Vagina (tissue), 2 donors: ENCODE data around the gene FLYWCH1. TPM values are rescaled to one million over a fixed set of nuclear protein-coding genes. Genes with fewer than 3 reads are reported as not detected.

ENCODE experiments used
- DNase-seq, 2 donors: peaks; one replicate each; pipeline ENCODE4 v3.0.0-alpha.2; 2017; ENCODE audit errors: extremely low spot score in 2 of 2
- H3K27ac ChIP-seq: fragments of 200-600 bp; sonication (generic); one replicate; pipeline ENCODE4 v1.5.1; 2019
- H3K27me3 ChIP-seq: fragments of 200-600 bp; sonication (generic); one replicate; pipeline ENCODE4 v1.5.1; 2019
- H3K36me3 ChIP-seq, 2 donors: fragments of 200-600 bp; sonication (generic); one replicate each; pipeline ENCODE4 v1.5.1; 2017 to 2019
- H3K4me1 ChIP-seq: fragments of 200-600 bp; sonication (generic); one replicate; pipeline ENCODE4 v1.5.1; 2019
- H3K4me3 ChIP-seq, 2 donors: fragments of 200-600 bp; sonication (generic); 1 replicate in 1 of 2; 2 replicates in 1 of 2; pipeline ENCODE4 v1.5.1; 2016 to 2019
- H3K9me3 ChIP-seq: fragments of 200-600 bp; sonication (generic); one replicate; pipeline ENCODE4 v1.5.1; 2019
- CTCF ChIP-seq, 3 experiments: fragments of 450-650 bp in 2 of 3; fragments of 200-600 bp in 1 of 3; sonication (generic) in 1 of 3; IDR thresholded peaks; one replicate each; pipeline ENCODE4 v1.5.1; 2017 to 2019; ENCODE audit warnings: antibody characterized with exemption in 3 of 3, mild to moderate bottlenecking in 2 of 3, moderate library complexity in 2 of 3
- POLR2A ChIP-seq, 2 donors: fragments of 450-650 bp; IDR thresholded peaks; one replicate each; pipeline ENCODE4 v1.6.1; 2017; ENCODE audit warnings: antibody characterized with exemption in 2 of 2, mild to moderate bottlenecking in 2 of 2, moderate library complexity in 2 of 2
- POLR2AphosphoS5 ChIP-seq, 2 donors: sonication (generic); formaldehyde crosslinking; IDR thresholded peaks; one replicate each; pipeline ENCODE4 v1.9.0; 2017; ENCODE audit warnings: antibody characterized with exemption in 2 of 2, mild to moderate bottlenecking in 2 of 2, low read depth in 1 of 2; ENCODE audit not compliant: insufficient read depth in 1 of 2
- intact Hi-C: fragments of 100-400 bp; cut with DNase I; formaldehyde crosslinking; loops from one replicate; pipeline ENCODE4 v1.15.1; 2023
- total RNA-seq: library from RNA; depleted of rRNA; stranded (reverse); fragments of >200 nt; gene quantifications from one replicate; pipeline ENCODE4 v1.2.3, GENCODE V29; 2016

FLYWCH1 gene
- total RNA-seq, 1 donor from 2014 or later, result 32.9 TPM

- DNase-seq, result no peak
- Histone ChIP-seq H3K9me3 (no peaks in the 10 kb centered on the region), H3K4me3 (no peak overlapping the region), H3K4me1 (peaks cover 21% of the 10 kb centered on the region), H3K27me3 (no peaks in the 10 kb centered on the region), H3K36me3 (no peaks in the 10 kb centered on the region), H3K27ac (no peak overlapping the region)
- no peak for TF ChIP-seq CTCF (IDR thresholded peaks at IDR 0.05)
- TF ChIP-seq POLR2AphosphoS5 (IDR thresholded peaks at IDR 0.05; ENCODE audit: insufficient read depth in 1 of 2, low read depth in 1 of 2), result no peak
- no peak for TF ChIP-seq POLR2A (IDR thresholded peaks at IDR 0.05)
- intact Hi-C loops, result no loop called here
These were observed 76.9 kb downstream of the FLYWCH1 start for GRCh38 chr16:2988590-2989099.

GRCh38 chr16:2990891-2991290 lies 79.2 kb downstream of the FLYWCH1 start:
- no peaks in the 10 kb centered on the region for H3K27me3 ChIP-seq
- DNase-seq, result no peak
- no peaks in the 10 kb centered on the region for H3K9me3 ChIP-seq
- TF ChIP-seq POLR2AphosphoS5 (IDR thresholded peaks at IDR 0.05; ENCODE audit: insufficient read depth in 1 of 2, low read depth in 1 of 2) (no peak), CTCF (IDR thresholded peaks at IDR 0.05) (no peak), POLR2A (IDR thresholded peaks at IDR 0.05) (no peak)
- peaks cover 9% of the 10 kb centered on the region for H3K4me1 ChIP-seq
- no peak overlapping the region for H3K27ac ChIP-seq
- intact Hi-C loops, result no loop called here
- no peaks in the 10 kb centered on the region for H3K36me3 ChIP-seq
- no peak overlapping the region for H3K4me3 ChIP-seq

- no peaks in the 10 kb centered on the region for H3K9me3 ChIP-seq
- intact Hi-C loops, result no loop called here
These were observed 80.0 kb downstream of the FLYWCH1 start for GRCh38 chr16:2991566-2992261.

GRCh38 chr16:2992383-2993081 lies 80.8 kb downstream of the FLYWCH1 start:
- TF ChIP-seq CTCF (IDR thresholded peaks at IDR 0.05), result no peak
- TF ChIP-seq POLR2AphosphoS5 (IDR thresholded peaks at IDR 0.05; ENCODE audit: insufficient read depth in 1 of 2, low read depth in 1 of 2), result no peak
- TF ChIP-seq POLR2A (IDR thresholded peaks at IDR 0.05), result no peak
- intact Hi-C loops, result no loop called here
- no peaks in the 10 kb centered on the region for H3K27me3 ChIP-seq
- DNase-seq, result no peak
- peaks cover 8% of the 10 kb centered on the region for H3K4me1 ChIP-seq
- no peaks in the 10 kb centered on the region for H3K36me3 ChIP-seq
- H3K4me3 ChIP-seq, result no peak overlapping the region
- no peaks in the 10 kb centered on the region for H3K9me3 ChIP-seq
- H3K27ac ChIP-seq, result no peak overlapping the region

More at GRCh38 chr16:2991566-2992261, 80.0 kb downstream of the FLYWCH1 start:
- Histone ChIP-seq H3K27me3 (no peaks in the 10 kb centered on the region), H3K4me3 (no peak overlapping the region), H3K36me3 (no peaks in the 10 kb centered on the region), H3K4me1 (peaks cover 8% of the 10 kb centered on the region), H3K27ac (no peak overlapping the region)
- no peak for DNase-seq
- TF ChIP-seq POLR2A (IDR thresholded peaks at IDR 0.05) (no peak), POLR2AphosphoS5 (IDR thresholded peaks at IDR 0.05; ENCODE audit: insufficient read depth in 1 of 2, low read depth in 1 of 2) (no peak), CTCF (IDR thresholded peaks at IDR 0.05) (no peak)

- no peak for DNase-seq
- no peaks in the 10 kb centered on the region for H3K27me3 ChIP-seq
- no peaks in the 10 kb centered on the region for H3K9me3 ChIP-seq
- intact Hi-C loops, result no loop called here
- H3K4me1 ChIP-seq, result peaks cover 8% of the 10 kb centered on the region
- TF ChIP-seq CTCF (IDR thresholded peaks at IDR 0.05) (no peak), POLR2A (IDR thresholded peaks at IDR 0.05) (no peak), POLR2AphosphoS5 (IDR thresholded peaks at IDR 0.05; ENCODE audit: insufficient read depth in 1 of 2, low read depth in 1 of 2) (no peak)
- no peak overlapping the region for H3K27ac ChIP-seq
- H3K4me3 ChIP-seq, result no peak overlapping the region
- no peaks in the 10 kb centered on the region for H3K36me3 ChIP-seq
These were observed 84.6 kb downstream of the FLYWCH1 start for GRCh38 chr16:2996298-2996697.
